GM19099 (cell line): ENCODE results near the gene ATG4A.

Source experiments
- POLR2A ChIP-seq: IDR thresholded peaks from 3 replicates; pipeline ENCODE4 v1.6.1; 2011; ENCODE audit warnings: low read depth; ENCODE audit not compliant: insufficient read length; ENCODE audit errors: extremely low read depth

ATG4A gene

DNA sequence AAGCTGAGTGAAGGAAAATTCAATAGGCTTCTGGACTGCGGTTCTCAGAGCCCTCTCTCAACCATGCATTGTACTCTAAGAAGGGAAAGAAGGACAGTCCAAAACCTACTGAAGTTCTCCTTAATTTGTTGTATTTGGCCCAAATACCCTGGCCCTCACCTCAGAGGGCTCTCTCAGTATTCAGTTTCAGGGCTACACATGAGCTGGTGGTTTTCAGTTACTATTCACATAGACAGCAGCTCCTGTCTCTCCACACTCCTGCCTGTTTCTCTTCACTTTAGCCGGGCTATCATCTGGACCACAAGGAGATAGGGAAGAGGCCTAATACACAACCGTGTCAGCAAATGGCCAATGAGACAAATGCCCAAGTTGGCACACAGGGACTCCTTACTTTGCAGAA lies 66.0 kb downstream of the ATG4A start:
- no peak for TF ChIP-seq POLR2A

GRCh38 chrX:108159028-108159670 lies 67.6 kb downstream of the ATG4A start:
- no peak for TF ChIP-seq POLR2A

DNA sequence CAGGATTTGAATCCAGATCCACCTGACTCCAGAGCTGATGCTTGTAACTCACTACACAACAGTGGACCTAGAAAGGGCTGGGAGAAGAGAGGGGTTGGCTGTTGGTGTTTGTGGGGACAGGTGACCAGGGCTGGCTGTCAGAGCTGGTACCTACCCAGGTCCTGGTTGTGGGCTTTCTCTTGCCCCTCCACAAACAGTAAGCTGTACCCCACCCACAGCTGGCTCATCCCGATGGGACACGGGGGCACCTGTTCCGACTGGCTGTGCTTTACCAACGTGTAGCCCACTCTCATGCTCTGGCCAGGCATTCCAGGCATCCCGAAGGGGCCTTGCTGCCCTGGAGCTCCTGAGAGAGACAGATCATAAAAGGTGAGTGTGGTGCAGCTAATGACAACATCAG lies 68.7 kb downstream of the ATG4A start:
- TF ChIP-seq POLR2A, result no peak

DNA sequence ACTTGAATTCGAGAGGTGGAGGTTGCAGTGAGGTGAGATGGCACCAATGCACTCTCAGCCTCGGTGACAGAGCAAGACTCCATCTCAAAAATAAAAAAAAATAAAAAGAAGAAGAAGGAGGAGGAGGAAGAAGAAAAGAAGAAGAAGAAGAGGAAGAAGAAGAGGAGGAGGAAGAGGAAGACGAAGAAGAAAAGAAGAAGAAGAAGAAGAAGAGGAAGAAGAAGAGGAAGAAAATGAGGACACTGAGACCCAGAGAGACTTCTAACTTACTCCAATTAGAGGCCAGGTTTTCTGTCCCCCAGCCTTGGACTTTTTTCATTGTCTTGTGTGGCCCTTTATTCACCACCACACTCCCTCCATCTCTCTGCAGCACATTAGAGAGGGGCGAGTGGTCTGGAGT lies 70.7 kb downstream of the ATG4A start:
- no peak for TF ChIP-seq POLR2A

DNA sequence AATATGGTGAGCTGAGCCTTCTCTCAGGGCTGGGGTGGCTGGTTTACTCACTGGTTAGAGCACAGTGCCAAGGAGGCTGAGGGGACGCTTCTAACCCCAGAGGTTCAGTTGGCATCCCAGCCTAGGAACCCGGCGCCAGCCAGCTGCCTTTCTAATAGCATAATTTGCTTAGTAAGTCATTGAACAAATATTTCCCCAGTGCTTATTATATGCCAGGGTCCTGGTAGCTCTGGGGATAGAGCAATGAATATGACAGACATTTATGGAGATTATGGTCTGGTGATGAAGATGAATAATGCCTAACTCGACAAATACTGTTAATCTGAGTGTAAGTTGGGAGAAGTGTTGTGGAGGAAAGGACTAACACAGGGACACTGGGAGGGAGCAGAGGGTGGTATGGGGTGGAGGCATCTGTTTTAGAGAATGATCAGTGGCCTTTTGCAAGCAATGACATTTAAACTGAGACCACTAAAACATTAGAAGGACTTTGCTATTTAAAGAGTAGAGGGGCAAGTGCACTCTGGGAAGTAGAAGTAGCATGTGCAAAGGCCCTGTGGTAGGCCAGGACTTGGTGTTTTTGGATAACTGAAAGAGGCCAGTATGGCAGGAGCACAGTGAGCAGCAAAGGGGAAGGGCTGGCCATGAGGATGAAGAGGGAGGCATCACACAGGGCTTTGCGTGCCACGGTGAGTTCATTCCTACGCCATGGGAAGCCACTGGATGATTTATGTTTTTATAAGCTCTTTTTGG lies 71.9 kb downstream of the ATG4A start:
- no peak for TF ChIP-seq POLR2A

DNA sequence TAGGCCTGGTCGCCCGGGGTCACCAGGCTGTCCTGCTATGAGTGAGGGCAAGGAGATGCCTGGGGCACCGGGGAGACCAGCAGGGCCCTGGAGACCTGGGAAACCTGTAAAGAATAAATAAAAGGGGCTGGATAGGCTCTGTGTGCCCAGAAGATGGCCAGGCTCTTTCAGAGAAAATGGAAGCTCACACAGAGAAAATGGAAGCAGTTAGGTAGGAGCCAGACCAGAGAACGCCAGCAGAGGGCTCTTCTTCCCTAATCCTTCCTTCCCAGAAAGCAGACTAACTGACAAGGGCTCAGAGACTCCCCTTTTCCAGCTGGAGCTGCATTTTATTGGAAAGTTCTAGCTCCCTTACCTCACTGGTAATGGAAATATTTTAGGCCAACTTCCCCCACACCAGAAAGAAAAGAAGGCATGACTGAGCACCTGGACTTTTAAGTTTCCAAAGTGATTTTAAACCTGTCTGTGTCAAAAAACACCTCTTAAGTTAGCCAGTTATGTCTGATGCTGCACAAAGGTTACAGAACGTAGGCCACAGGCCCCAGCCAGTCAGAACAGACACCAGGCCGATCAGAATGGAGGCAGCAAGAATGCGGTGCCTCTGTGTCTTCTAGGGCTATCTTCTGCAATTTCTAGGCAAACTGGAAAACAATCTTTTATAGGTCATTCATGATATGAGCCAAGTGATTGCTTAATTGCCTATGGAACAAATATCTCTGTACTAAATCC lies 74.0 kb downstream of the ATG4A start:
- TF ChIP-seq POLR2A, result no peak

DNA sequence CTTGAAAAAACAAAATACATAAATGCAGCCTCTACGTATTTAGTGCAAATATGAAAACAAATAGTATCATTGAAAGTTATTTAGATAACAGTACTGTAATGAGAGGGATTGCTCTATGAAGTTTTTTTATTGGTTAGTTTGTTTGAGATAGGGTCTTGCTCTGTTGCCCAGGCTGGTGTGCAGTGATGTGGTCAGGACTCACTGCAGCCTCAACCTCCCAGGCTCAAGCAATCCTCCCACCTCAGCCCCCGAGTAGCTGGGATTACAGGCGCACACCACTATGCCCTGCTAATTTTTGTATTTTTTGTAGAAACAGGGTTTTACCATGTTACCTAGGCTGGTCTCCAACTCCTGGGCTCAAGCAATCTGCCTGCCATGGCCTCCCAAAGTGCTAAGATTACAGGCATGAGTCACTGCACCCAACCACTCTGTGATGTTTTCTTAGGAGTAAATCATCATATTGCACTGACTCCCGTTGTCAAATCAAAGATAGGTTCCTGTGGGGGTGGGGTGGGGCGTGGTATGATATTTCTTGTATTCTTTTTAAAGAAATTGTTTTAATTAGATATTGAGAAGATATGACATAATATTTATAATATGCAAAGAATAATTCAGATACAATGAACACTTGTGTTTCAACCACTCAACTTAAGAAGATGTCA lies 75.8 kb downstream of the ATG4A start:
- no peak for TF ChIP-seq POLR2A

- TF ChIP-seq POLR2A, result no peak
Measured at GRCh38 chrX:108168961-108169740, 77.6 kb downstream of the ATG4A start.

- TF ChIP-seq POLR2A, result no peak
Measured at GRCh38 chrX:108169768-108170167, 78.2 kb downstream of the ATG4A start.

DNA sequence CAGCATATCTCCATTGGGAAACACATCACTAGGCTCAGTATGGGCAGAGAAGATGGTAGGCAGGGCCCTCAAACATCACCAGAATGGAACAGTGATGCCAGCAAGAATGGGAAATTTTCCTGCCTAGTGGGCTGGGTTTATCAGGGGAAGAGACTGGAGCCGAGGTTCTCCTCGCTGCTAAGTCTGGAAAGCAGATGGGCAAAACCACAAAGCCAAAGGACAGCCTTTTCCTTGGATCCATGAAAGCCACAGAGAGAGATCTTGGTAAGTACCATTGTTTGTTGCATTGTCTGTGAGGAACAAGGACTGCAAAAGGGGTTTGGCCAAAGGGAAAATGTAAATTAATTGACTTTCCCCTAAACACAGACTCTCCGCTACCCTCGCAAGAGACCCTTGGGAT lies 80.1 kb downstream of the ATG4A start:
- no peak for TF ChIP-seq POLR2A

- TF ChIP-seq POLR2A, result no peak
Measured at GRCh38 chrX:108173874-108174273, 82.3 kb downstream of the ATG4A start.

- no peak for TF ChIP-seq POLR2A
Measured at GRCh38 chrX:108177351-108178142, 86.0 kb downstream of the ATG4A start.

DNA sequence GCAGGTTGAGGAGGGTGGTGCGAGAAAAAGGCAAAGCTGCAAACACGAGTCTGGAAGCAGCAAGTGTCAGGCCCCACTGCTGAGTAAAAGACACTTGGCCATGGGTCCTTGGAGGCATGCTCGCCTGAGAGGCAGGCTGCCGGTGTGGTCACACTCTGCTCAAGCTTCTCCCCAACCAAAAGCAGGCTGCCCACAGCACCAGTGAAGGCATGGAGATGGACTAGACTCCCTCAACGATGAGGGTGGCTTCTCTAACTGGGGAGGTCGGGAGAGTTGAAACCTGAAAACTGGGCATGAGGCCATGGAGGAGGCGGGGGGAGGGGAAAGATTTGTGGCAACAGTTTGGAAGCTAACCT lies 86.5 kb downstream of the ATG4A start:
- no peak for TF ChIP-seq POLR2A

GRCh38 chrX:108186811-108187210 lies 95.2 kb downstream of the ATG4A start:
- TF ChIP-seq POLR2A, result no peak
